GM18868 (cell line): ENCODE data around the gene APPL2.
"Not testable (repeated sequence)": the region's sequence is repeated elsewhere in the genome, so short reads cannot be mapped to it uniquely, and the experiment has no call there.

Experiments used
- ATAC-seq: cut with Tn5 transposase; IDR thresholded peaks from one replicate; pipeline ENCODE4 v1.9.1; 2021; ENCODE audit warnings: mild to moderate bottlenecking, moderate library complexity; ENCODE audit not compliant: unreplicated experiment

The APPL2 gene

GRCh38 chr12:105194947-105195346 lies 41.0 kb downstream of the APPL2 start:
- ATAC-seq, result no peak

- ATAC-seq, result no peak
These were observed 43.2 kb downstream of the APPL2 start for GRCh38 chr12:105192624-105193225.

GRCh38 chr12:105190530-105190929 lies 45.4 kb downstream of the APPL2 start:
- ATAC-seq, result no peak

- no peak for ATAC-seq
These were observed 46.7 kb downstream of the APPL2 start for GRCh38 chr12:105189293-105189692.

- ATAC-seq, result not testable (repeated sequence)
These were observed 52.0 kb downstream of the APPL2 start for GRCh38 chr12:105183976-105184375.

GRCh38 chr12:105183406-105183805 lies 52.6 kb downstream of the APPL2 start:
- not testable (repeated sequence) for ATAC-seq

GRCh38 chr12:105179114-105179513 lies 56.9 kb downstream of the APPL2 start:
- ATAC-seq, result not testable (repeated sequence)

GRCh38 chr12:105177208-105177607 lies 58.8 kb downstream of the APPL2 start:
- ATAC-seq, result no peak

GRCh38 chr12:105175397-105175990 lies 60.5 kb downstream of the APPL2 start:
- no peak for ATAC-seq

- ATAC-seq, result no peak
These were observed 64.1 kb downstream of the APPL2 start for GRCh38 chr12:105171691-105172436.

- no peak for ATAC-seq
These were observed 65.8 kb downstream of the APPL2 start for GRCh38 chr12:105170139-105170538.

GRCh38 chr12:105168006-105168405 lies 68.0 kb downstream of the APPL2 start:
- no peak for ATAC-seq

- ATAC-seq, result no peak
These were observed 68.6 kb downstream of the APPL2 start for GRCh38 chr12:105167346-105167745.

GRCh38 chr12:105166736-105167135 lies 69.2 kb downstream of the APPL2 start:
- ATAC-seq, result no peak

- ATAC-seq, result no peak
These were observed 71.9 kb downstream of the APPL2 start for GRCh38 chr12:105164068-105164467.

GRCh38 chr12:105162174-105162573 lies 73.8 kb downstream of the APPL2 start:
- no peak for ATAC-seq

- no peak for ATAC-seq
These were observed 77.1 kb downstream of the APPL2 start for GRCh38 chr12:105158876-105159275.

- no peak for ATAC-seq
These were observed 78.4 kb downstream of the APPL2 start for GRCh38 chr12:105157606-105158005.

- ATAC-seq, result no peak
These were observed 79.7 kb downstream of the APPL2 start for GRCh38 chr12:105156260-105156659.

GRCh38 chr12:105142259-105142658 lies 93.7 kb downstream of the APPL2 start:
- no peak for ATAC-seq

- ATAC-seq, result no peak
These were observed 94.6 kb downstream of the APPL2 start for GRCh38 chr12:105141320-105141922.

GRCh38 chr12:105138248-105138647 lies 97.7 kb downstream of the APPL2 start:
- no peak for ATAC-seq
